Measurements from ENCODE around the gene SFMBT2.

GRCh38 chr10:7117177-7117799, 293.5 kb downstream of the SFMBT2 start:
- TF ChIP-seq HDAC2 (CRISPR knock-in tag; IDR thresholded peaks at IDR 0.05) = no peak
- TF ChIP-seq ZBTB7A (CRISPR knock-in tag; IDR thresholded peaks at IDR 0.05) = no peak

Data from HepG2 (cell line).